GM18951 (cell line): ENCODE data around the gene ANKLE2.
"Not testable (repeated sequence)": the region's sequence is repeated elsewhere in the genome, so short reads cannot be mapped to it uniquely, and the experiment has no call there.

ENCODE experiments used
- POLR2A ChIP-seq: IDR thresholded peaks from 4 replicates; pipeline ENCODE4 v1.6.1; 2011; ENCODE audit warnings: mild to moderate bottlenecking; ENCODE audit not compliant: insufficient read length, insufficient read depth; ENCODE audit errors: extremely low read depth
- in situ Hi-C: fragments of 300-500 bp; cut with MboI; formaldehyde crosslinking; loops from one replicate; pipeline ENCODE4 v1.12.0; 2022; ENCODE audit warnings: low sequenced_read_pairs, mixed read lengths, inconsistent platforms; ENCODE audit not compliant: unreplicated experiment

Gene ANKLE2

DNA sequence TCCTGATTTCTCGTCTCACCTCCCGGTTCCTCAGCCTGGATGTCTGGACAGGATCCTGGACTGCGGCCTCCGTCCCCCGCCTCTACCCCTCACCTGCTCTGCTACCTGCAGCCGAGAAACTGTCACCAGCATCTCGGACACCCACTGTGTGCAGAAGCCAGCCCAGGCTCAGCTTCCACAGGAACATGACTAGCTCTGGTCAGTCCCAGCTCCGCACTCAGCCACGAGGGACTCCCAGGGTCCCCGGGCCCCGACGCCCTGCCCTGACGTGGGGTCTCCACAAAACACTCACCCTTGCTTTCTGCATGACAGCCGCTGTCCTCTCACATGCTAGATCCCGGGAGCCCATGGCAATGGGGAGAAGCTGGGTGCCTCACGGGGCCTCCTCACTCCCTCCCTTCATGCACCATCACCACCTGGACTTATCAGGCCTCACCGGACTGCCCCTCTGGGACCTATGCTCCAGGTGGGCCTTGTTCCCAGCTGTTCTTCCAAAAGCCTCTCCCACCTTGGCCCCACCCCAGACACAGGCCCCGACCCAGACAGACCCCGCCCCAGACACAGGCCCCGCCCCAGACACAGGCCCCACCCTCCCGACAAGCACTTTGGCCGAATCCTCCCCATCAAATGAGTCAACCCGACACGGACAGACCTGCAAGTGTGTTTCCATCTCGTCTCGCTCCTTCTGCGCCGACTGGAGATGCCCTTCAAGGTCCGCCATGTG, 26.9 kb upstream of the ANKLE2 start:
- in situ Hi-C loops: no loop called here
- no peak for TF ChIP-seq POLR2A

DNA sequence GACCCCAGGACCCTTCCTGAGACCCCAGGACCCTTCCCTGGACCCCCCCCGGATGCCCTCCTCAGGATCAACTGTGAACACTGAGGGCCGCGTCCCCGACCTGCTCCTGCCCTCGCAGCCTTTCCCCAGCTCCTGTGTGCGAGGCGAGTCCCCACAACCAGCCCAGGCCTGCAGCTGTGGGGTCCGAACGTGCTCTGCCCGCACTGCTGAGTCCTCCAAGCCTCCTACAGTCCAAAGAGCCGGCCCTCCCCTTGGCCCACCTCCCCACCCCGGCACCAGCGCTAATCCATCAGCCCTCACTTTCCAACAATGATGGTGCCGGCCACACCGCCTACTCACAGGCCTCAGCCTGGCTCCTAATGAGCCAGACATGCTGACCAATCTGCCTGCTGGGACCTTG, 26.2 kb upstream of the ANKLE2 start:
- in situ Hi-C loops: no loop called here
- no peak for TF ChIP-seq POLR2A

DNA sequence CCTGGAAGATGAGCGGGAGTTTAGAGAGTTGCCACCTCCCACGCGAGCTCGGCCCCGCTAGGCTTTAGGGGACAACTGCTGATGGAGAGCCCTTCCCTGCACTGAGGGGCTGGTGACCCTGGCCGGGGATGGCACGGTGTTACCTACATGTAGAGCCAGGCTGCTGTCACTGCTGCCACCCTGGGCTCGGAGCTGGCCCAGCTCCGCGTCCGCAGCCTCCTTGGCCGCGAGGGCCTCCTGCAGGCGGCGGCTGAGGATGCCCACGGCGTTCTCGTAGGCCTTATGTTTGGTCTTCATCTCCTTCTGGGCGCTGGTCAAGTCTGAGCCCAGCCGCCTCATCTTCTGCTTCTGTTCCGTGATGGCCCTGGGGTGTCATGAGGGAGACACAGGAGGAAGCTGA, 24.6 kb upstream of the ANKLE2 start:
- TF ChIP-seq POLR2A: no peak

DNA sequence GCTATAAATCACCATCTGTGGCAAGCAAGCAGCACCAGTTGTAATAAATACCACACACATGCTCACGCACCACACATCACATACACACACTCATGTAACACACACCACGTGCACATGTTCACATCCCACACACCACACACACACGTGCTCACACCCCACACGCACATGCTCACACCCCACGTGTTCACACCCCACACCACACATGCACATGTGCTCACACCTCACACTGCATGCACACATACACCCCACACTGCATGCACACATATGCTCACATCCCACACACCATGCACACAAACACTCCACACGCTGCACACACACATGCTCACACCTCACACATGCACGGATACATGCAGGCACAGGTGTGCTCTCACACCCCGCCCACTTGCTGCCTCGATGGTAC, 22.9 kb upstream of the ANKLE2 start:
- TF ChIP-seq POLR2A: no peak
- in situ Hi-C loops: no loop called here

More for the DNA sequence above, 24.6 kb upstream of the ANKLE2 start:
- in situ Hi-C loops: no loop called here

DNA sequence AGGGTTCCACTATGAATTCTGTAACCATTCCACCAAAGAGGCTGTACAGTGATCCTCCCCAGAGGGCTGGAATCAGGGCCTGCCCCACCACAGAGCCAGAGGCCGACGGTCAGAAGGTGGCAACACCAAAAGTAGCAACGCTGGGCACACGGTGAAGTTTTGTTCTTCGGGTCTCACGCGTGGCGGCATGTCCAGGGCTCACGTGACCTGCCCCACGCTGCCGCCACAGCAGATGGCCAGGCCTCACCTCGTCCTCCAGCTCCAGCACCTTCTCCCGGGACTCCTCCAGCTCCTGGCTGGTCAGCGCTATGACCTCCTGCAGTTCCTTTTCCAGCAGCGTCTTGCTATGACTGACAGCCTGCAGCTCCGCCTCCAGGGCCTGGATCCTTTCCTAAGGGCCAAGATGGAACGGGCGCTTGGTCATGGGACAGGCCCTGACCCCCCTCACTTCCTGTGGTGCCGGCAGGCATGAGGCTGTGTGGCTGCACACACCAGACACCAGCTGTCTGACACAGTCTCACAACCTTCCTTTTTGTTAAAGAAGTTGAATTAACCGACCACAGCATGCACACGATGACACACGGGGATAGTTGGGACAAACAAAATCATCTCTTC, 22.4 kb upstream of the ANKLE2 start:
- in situ Hi-C loops: no loop called here
- no peak for TF ChIP-seq POLR2A

DNA sequence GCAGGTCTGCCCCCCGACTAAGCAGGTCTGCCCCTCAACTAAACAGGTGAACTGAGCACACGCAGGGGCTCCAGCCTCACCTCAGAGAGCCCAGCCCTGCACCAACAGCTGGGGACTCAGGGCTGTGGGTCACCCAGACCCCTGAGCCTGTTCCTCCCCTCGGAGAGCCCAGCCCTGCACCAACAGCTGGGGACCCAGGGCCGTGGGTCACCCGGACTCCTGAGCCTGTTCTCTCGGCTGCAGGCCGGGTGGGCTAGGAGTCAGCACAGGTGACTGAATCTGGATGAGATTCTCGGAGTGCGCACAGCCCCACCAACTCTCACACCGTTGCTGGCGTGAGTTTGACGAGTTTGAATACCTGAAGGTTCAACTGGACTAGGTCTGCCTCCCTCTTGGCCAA, 20.3 kb upstream of the ANKLE2 start:
- in situ Hi-C loops: no loop called here
- TF ChIP-seq POLR2A: no peak

DNA sequence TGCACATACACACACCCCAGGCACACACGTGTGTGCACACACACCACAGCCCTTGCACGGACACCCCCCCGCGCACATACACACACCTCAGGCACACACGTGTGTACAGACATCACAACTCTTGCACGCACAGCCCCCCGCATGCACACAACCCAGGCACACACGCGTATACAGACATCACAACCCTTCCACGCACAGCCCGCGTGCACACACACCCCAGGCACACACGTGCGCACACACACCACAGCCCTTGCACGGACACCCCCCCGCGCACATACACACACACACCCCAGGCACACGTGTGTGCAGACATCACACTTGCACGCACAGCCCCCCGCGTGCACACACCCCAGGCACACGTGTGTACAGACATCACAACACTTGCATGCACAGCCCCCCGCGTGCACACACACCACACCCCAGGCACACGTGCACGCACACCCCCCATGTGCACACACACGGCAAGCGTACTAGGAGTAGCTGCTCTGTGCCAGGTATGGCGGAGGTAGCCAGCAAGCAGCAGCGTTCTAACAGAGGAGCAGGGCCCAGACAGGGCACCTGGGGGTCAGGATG, 18.2 kb upstream of the ANKLE2 start:
- in situ Hi-C loops: no loop called here
- no peak for TF ChIP-seq POLR2A

DNA sequence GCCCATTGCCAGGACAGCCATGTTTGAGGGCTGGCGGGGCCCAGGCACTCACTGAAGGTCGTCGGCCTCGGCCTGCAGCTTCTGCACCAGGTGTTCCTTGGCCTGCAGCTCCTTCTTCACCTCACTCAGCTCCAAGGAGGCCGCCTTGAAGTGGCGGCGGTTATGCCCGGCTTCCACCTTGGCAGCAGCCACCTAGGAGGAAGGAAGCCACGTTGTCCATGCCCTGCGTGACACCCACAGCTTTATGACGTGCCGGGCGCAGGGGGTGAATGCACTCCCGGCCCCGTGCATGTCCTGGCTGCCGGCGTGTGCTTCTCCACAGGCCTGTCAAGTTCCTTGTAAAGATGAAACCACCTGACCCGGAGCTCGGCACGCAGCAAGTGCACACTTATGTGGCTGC, 16.0 kb upstream of the ANKLE2 start:
- TF ChIP-seq POLR2A: no peak
- in situ Hi-C loops: no loop called here

DNA sequence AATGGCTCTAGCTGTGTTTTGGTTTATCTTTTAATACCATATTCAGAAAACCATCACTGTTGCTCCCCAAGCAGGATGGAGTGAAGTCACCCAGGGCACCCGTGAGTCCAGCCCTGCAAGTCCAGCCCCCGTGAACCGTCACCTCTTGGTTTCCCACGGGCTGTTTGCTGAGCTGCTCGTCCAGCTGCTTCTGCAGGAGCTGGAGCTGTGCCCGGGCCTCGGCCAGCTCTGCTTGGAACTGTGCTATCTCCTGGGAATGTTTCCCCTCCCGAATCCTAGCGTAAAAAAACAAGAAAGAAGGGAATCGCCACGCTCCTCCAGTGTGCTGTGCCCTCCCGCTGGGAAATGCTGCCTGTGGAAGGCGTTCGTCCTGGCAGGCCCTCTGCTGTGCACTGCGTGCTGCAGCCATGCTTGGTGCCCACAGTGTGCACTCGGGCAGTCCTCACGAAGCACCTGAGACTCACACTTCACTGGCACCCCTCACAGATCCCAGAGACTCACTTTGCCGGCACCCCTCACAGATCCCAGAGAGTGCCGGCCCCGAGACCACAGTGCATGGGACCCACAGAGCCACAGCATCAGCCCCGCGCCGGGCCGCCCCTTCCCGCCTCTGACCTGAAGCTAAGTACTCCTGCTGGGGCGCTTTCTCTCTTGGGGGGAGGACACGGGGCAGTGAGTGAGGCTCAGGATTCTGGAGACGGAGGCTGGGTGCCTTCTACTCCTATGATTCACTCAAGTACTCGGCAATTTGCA, 15.4 kb upstream of the ANKLE2 start:
- in situ Hi-C loops: no loop called here
- no peak for TF ChIP-seq POLR2A

DNA sequence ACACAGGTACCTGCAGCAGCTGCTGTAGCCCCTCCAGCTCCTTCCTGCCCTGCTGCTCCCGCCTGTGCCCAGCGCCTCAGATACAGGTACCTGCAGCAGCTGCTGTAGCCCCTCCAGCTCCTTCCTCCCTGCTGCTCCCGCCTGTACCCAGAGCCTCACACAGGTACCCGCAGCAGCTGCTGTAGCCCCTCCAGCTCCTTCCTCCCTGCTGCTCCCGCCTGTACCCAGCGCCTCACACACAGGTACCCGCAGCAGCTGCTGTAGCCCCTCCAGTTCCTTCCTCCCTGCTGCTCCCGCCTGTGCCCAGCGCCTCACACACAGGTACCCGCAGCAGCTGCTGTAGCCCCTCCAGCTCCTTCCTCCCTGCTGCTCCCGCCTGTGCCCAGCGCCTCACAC, 14.6 kb upstream of the ANKLE2 start:
- in situ Hi-C loops: not testable (repeated sequence)

DNA sequence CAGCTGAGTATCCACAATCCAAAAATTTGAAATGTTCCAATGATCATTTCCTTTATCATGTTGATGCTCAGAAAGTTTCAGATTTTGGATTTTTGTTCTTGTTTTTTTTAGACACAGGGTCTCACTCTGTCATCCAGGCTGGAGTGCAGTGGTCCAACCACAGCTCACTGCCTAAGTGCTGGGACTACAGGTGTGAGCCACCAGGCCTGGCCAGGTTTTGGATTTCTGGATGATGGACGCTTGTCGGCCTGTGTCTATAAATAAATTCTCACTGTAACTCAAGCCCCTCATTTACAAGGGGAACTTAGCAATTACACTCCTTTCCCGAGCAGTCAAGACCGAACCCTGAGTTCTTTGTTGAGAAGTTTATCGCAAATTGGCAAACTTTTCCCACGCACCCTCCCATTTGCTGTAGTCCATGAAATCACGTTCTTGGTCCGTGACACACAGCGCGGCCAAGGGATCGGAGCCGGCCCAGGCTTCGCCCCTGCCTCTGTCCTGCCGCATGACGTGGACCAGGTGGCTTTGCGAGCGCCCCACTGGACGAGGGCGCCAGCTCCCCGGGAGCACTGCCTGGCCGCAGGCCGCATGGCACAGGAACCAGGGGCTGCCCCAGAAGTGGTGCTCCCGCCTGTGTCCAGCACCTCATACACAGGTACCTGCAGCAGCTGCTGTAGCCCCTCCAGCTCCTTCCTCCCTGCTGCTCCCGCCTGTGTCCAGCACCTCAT, 14.0 kb upstream of the ANKLE2 start:
- TF ChIP-seq POLR2A: no peak
- in situ Hi-C loops: no loop called here

DNA sequence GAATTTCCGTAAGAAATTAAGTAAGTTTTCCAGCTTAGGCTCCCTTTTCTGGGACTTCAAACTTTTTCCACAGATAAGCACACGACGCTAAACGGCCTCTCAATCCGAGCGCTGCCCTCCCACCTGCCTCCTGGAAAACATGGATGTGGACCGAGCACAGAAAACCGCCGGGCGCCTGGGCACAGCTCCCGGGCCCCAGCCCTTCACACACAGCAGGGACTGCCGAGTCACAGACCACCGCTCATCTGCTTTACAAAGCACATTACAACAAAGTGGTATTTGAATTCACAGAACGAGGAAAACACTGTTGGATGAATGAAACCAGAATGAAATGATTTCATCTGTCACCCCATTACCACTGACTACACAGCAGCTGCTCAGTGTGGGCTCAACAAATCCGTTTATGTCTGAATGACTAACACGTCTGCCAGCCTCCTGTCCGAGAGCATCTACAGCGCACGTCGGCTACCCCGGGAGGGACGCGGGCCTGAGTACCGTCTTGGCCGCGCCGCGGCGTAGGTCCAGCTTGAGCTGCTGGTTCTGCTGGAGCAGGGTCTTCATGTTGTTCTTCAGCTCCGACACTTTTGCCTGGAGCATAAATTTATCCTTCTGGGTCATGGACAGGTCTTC, 13.1 kb upstream of the ANKLE2 start:
- TF ChIP-seq POLR2A: no peak
- in situ Hi-C loops: no loop called here

DNA sequence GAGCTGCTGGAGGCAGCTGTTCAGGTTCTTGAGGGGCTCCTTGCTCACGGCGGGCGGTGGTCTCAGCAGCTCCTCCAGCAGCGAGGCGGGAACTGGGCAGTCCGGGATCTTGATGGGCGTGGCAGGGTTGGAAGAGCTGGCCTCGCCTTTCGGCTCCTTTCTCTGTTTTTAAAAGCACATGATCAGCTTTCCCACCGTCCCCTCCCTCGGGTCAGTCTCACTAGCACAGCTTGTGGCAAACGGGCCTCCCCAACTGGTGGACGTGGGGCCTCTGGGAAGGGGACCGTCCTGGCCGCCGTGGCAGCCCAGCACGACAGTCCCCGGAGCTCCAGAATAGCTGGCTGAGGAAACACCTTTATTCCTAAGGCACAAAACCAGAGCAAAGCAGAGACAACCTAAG, 12.5 kb upstream of the ANKLE2 start:
- in situ Hi-C loops: no loop called here

More for the DNA sequence above, 12.5 kb upstream of the ANKLE2 start:
- TF ChIP-seq POLR2A: no peak
